ENCODE measurements around the gene CDH15. TPM values are rescaled to one million over a fixed set of nuclear protein-coding genes. Genes with fewer than 3 reads are reported as not detected.

CDH15 gene
- total and polyA plus RNA-seq, 7 experiments from 2014 or later: not detected

GRCh38 chr16:89198417-89199240 is 27.1 kb downstream of the CDH15 start:
- Histone ChIP-seq H3K27me3 (ENCODE audit: control insufficient read depth in 2 of 2, insufficient read depth in 2 of 2, low read length in 2 of 2) (peaks cover 0 to 4% of the 10 kb centered on the region in 2 donors), H3K4me3 (ENCODE audit: low read length) (no peak overlapping the region), H3K36me3 (ENCODE audit: control insufficient read depth in 2 of 3, insufficient read depth in 3 of 3, low read length in 3 of 3) (no peaks in the 10 kb centered on the region), H3K4me1 (ENCODE audit: control insufficient read depth in 2 of 2, insufficient read depth in 2 of 2, low read length in 2 of 2) (peaks cover 0 to 9% of the 10 kb centered on the region in 2 donors), H3K9me3 (ENCODE audit: control insufficient read depth in 2 of 3, low read length in 3 of 3) (no peaks in the 10 kb centered on the region), H3K27ac (ENCODE audit: low read depth, low read length) (no peak overlapping the region)
- DNase-seq (no peak), ATAC-seq (no peak)
- peaks cover 0 to 22% (median 9%) of the 10 kb centered on the region in 7 donors for H3K4me1 Mint-ChIP-seq
- H3K9me3 Mint-ChIP-seq: peaks cover 0 to 7% (median 2%) of the 10 kb centered on the region in 11 donors
- H3K27ac Mint-ChIP-seq: no peak overlapping the region
- H3K36me3 Mint-ChIP-seq: peaks cover 0 to 6% (median 0%) of the 10 kb centered on the region in 5 donors
- H3K27me3 Mint-ChIP-seq: peaks cover 12 to 31% (median 20%) of the 10 kb centered on the region in 5 donors
- intact Hi-C loops (cut with micrococcal nuclease): no loop called here
- ChIA-PET POLR2A (no interaction called here), CTCF (interaction anchor here (1.1 kb wide), 1 partner anchor 12 kb away, joined by 3 read pairs; no protein-coding TSS in a partner anchor)
- no peak overlapping the region for H3K4me3 Mint-ChIP-seq

- no peaks in the 10 kb centered on the region for H3K36me3 ChIP-seq (ENCODE audit: control insufficient read depth in 2 of 3, insufficient read depth in 3 of 3, low read length in 3 of 3)
- ChIA-PET CTCF (no interaction called here), POLR2A (no interaction called here)
- H3K4me1 Mint-ChIP-seq: peaks cover 0 to 22% (median 9%) of the 10 kb centered on the region in 7 donors
- intact Hi-C loops (cut with micrococcal nuclease): loop anchor here in 1 of 2 donors (2.0 to 5.0 kb wide), 2 partner anchors 29 to 82 kb away; partner anchors contain the start of gene CDH15
- H3K27ac Mint-ChIP-seq: no peak overlapping the region
- ATAC-seq (no peak), DNase-seq (no peak)
- peaks cover 18 to 40% (median 28%) of the 10 kb centered on the region in 5 donors for H3K27me3 Mint-ChIP-seq
- H3K4me3 Mint-ChIP-seq: peak overlapping the region in 7 of 10 donors; percentile 29 to 74 (median 49)
- H3K36me3 Mint-ChIP-seq: peaks cover 0 to 6% (median 0%) of the 10 kb centered on the region in 5 donors
- H3K27ac ChIP-seq (ENCODE audit: low read depth, low read length): no peak overlapping the region
- peaks cover 0 to 9% of the 10 kb centered on the region in 2 donors for H3K4me1 ChIP-seq (ENCODE audit: control insufficient read depth in 2 of 2, insufficient read depth in 2 of 2, low read length in 2 of 2)
- H3K27me3 ChIP-seq (ENCODE audit: control insufficient read depth in 2 of 2, insufficient read depth in 2 of 2, low read length in 2 of 2): peaks cover 0 to 4% of the 10 kb centered on the region in 2 donors
- H3K4me3 ChIP-seq (ENCODE audit: low read length): no peak overlapping the region
- no peaks in the 10 kb centered on the region for H3K9me3 ChIP-seq (ENCODE audit: control insufficient read depth in 2 of 3, low read length in 3 of 3)
- H3K9me3 Mint-ChIP-seq: peaks cover 0 to 7% (median 2%) of the 10 kb centered on the region in 11 donors
Observed at GRCh38 chr16:89199241-89200123, 27.9 kb downstream of the CDH15 start.

- intact Hi-C loops (cut with micrococcal nuclease): loop anchor here in 1 of 2 donors (2.0 to 5.0 kb wide), 2 partner anchors 29 to 83 kb away; partner anchors contain the start of gene CDH15
- Histone ChIP-seq H3K27ac (ENCODE audit: low read depth, low read length) (no peak within 1 kb of the TSS), H3K27me3 (ENCODE audit: control insufficient read depth in 2 of 2, insufficient read depth in 2 of 2, low read length in 2 of 2) (peaks cover 0 to 4% of the 10 kb centered on the region in 2 donors), H3K4me1 (ENCODE audit: control insufficient read depth in 2 of 2, insufficient read depth in 2 of 2, low read length in 2 of 2) (peaks cover 0 to 9% of the 10 kb centered on the region in 2 donors), H3K36me3 (ENCODE audit: control insufficient read depth in 2 of 3, insufficient read depth in 3 of 3, low read length in 3 of 3) (no peaks in the 10 kb centered on the region), H3K9me3 (ENCODE audit: control insufficient read depth in 2 of 3, low read length in 3 of 3) (no peaks in the 10 kb centered on the region), H3K4me3 (ENCODE audit: low read length) (no peak within 1 kb of the TSS)
- H3K4me3 Mint-ChIP-seq: peak within 1 kb of the TSS; percentile 40 to 74 (median 58)
- ChIA-PET POLR2A (no interaction called here), CTCF (no interaction called here)
- ATAC-seq (no peak), DNase-seq (no peak)
- peaks cover 0 to 6% (median 0%) of the 10 kb centered on the region in 5 donors for H3K36me3 Mint-ChIP-seq
- H3K27ac Mint-ChIP-seq: peak within 1 kb of the TSS in 1 of 9 donors; percentile 55
- H3K27me3 Mint-ChIP-seq: peaks cover 18 to 46% (median 34%) of the 10 kb centered on the region in 5 donors
- peaks cover 0 to 22% (median 9%) of the 10 kb centered on the region in 7 donors for H3K4me1 Mint-ChIP-seq
- peaks cover 0 to 7% (median 2%) of the 10 kb centered on the region in 11 donors for H3K9me3 Mint-ChIP-seq
Observed at GRCh38 chr16:89200124-89200849, 28.7 kb downstream of the CDH15 start, which contains the start of gene SLC22A31. Gene SLC22A31 (minus strand): TSS chr16:89200537. CDS start chr16:89200501, 36 bp downstream.

- Histone ChIP-seq H3K27ac (ENCODE audit: low read depth, low read length) (no peak overlapping the region), H3K36me3 (ENCODE audit: control insufficient read depth in 2 of 3, insufficient read depth in 3 of 3, low read length in 3 of 3) (no peaks in the 10 kb centered on the region), H3K4me3 (ENCODE audit: low read length) (no peak overlapping the region), H3K4me1 (ENCODE audit: control insufficient read depth in 2 of 2, insufficient read depth in 2 of 2, low read length in 2 of 2) (peaks cover 0 to 9% of the 10 kb centered on the region in 2 donors), H3K9me3 (ENCODE audit: control insufficient read depth in 2 of 3, low read length in 3 of 3) (no peaks in the 10 kb centered on the region), H3K27me3 (ENCODE audit: control insufficient read depth in 2 of 2, insufficient read depth in 2 of 2, low read length in 2 of 2) (peaks cover 0 to 4% of the 10 kb centered on the region in 2 donors)
- POLR2A ChIA-PET: no interaction called here
- CTCF ChIA-PET: no interaction called here
- intact Hi-C loops (cut with micrococcal nuclease): loop anchor here (1.0 to 5.0 kb wide), 7 partner anchors 8 to 84 kb away; partner anchors contain the start of genes CDH15 (in 2 of the 2) and ZNF778 (in 1 of the 2)
- H3K27ac Mint-ChIP-seq: peak overlapping the region in 1 of 9 donors; percentile 55
- peaks cover 18 to 46% (median 34%) of the 10 kb centered on the region in 5 donors for H3K27me3 Mint-ChIP-seq
- H3K4me1 Mint-ChIP-seq: peaks cover 0 to 22% (median 9%) of the 10 kb centered on the region in 7 donors
- DNase-seq: no peak
- ATAC-seq: no peak
- peaks cover 0 to 6% (median 0%) of the 10 kb centered on the region in 5 donors for H3K36me3 Mint-ChIP-seq
- peak overlapping the region; percentile 40 to 70 (median 58) for H3K4me3 Mint-ChIP-seq
- peaks cover 0 to 7% (median 2%) of the 10 kb centered on the region in 11 donors for H3K9me3 Mint-ChIP-seq
Observed at GRCh38 chr16:89200850-89201411, 29.4 kb downstream of the CDH15 start.

- DNase-seq (peak; percentile 62 to 89 (median 76)), ATAC-seq (peak; percentile 94)
- Histone ChIP-seq H3K4me3 (ENCODE audit: low read length) (no peak overlapping the region), H3K4me1 (ENCODE audit: control insufficient read depth in 2 of 2, insufficient read depth in 2 of 2, low read length in 2 of 2) (peaks cover 0 to 9% of the 10 kb centered on the region in 2 donors), H3K27me3 (ENCODE audit: control insufficient read depth in 2 of 2, insufficient read depth in 2 of 2, low read length in 2 of 2) (peaks cover 0 to 4% of the 10 kb centered on the region in 2 donors), H3K36me3 (ENCODE audit: control insufficient read depth in 2 of 3, insufficient read depth in 3 of 3, low read length in 3 of 3) (no peaks in the 10 kb centered on the region), H3K9me3 (ENCODE audit: control insufficient read depth in 2 of 3, low read length in 3 of 3) (no peaks in the 10 kb centered on the region), H3K27ac (ENCODE audit: low read depth, low read length) (no peak overlapping the region)
- peaks cover 0 to 22% (median 9%) of the 10 kb centered on the region in 7 donors for H3K4me1 Mint-ChIP-seq
- H3K27ac Mint-ChIP-seq: no peak overlapping the region
- peaks cover 0 to 7% (median 2%) of the 10 kb centered on the region in 11 donors for H3K9me3 Mint-ChIP-seq
- peak overlapping the region; percentile 12 to 82 (median 74) for H3K4me3 Mint-ChIP-seq
- intact Hi-C loops (cut with micrococcal nuclease): loop anchor here (1.0 to 5.0 kb wide), 7 partner anchors 8 to 84 kb away; partner anchors contain the start of genes CDH15 (in 2 of the 2) and ZNF778 (in 1 of the 2)
- H3K27me3 Mint-ChIP-seq: peaks cover 22 to 47% (median 41%) of the 10 kb centered on the region in 5 donors
- ChIA-PET POLR2A (no interaction called here), CTCF (no interaction called here)
- peaks cover 0 to 6% (median 0%) of the 10 kb centered on the region in 5 donors for H3K36me3 Mint-ChIP-seq
Observed at GRCh38 chr16:89201439-89202377, 30.2 kb downstream of the CDH15 start.
